Activated CD8-positive, alpha-beta memory T cell treated with anti-CD3 and anti-CD28 coated beads for 36 hours (primary cell): Measurements from ENCODE around the gene XPO1. TPM values are rescaled to one million over a fixed set of nuclear protein-coding genes. Genes with fewer than 3 reads are reported as not detected.
"Not testable (repeated sequence)": the region's sequence is repeated elsewhere in the genome, so short reads cannot be mapped to it uniquely, and the experiment has no call there.

ENCODE experiments used
- CTCF ChIA-PET: fragments of 350-600 bp; sonication (Branson Sonifier 250); formaldehyde crosslinking; loops from one replicate; lab custom pipeline; 2021; ENCODE audit warnings: antibody characterized with exemption; lab: Charles Lee
- POLR2A ChIA-PET: fragments of 350-600 bp; sonication (Branson Sonifier 250); formaldehyde crosslinking; loops from one replicate; lab custom pipeline; 2021; ENCODE audit warnings: antibody characterized with exemption; lab: Charles Lee
- total RNA-seq, 2 experiments: library from RNA; stranded (reverse); gene quantifications; one replicate each; pipeline ENCODE4 v1.2.3, GENCODE V29; 2021

XPO1 gene, protein sequence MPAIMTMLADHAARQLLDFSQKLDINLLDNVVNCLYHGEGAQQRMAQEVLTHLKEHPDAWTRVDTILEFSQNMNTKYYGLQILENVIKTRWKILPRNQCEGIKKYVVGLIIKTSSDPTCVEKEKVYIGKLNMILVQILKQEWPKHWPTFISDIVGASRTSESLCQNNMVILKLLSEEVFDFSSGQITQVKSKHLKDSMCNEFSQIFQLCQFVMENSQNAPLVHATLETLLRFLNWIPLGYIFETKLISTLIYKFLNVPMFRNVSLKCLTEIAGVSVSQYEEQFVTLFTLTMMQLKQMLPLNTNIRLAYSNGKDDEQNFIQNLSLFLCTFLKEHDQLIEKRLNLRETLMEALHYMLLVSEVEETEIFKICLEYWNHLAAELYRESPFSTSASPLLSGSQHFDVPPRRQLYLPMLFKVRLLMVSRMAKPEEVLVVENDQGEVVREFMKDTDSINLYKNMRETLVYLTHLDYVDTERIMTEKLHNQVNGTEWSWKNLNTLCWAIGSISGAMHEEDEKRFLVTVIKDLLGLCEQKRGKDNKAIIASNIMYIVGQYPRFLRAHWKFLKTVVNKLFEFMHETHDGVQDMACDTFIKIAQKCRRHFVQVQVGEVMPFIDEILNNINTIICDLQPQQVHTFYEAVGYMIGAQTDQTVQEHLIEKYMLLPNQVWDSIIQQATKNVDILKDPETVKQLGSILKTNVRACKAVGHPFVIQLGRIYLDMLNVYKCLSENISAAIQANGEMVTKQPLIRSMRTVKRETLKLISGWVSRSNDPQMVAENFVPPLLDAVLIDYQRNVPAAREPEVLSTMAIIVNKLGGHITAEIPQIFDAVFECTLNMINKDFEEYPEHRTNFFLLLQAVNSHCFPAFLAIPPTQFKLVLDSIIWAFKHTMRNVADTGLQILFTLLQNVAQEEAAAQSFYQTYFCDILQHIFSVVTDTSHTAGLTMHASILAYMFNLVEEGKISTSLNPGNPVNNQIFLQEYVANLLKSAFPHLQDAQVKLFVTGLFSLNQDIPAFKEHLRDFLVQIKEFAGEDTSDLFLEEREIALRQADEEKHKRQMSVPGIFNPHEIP (N-terminal part only)
- 100 to 1,000 TPM; 219 to 223 TPM for total RNA-seq

DNA sequence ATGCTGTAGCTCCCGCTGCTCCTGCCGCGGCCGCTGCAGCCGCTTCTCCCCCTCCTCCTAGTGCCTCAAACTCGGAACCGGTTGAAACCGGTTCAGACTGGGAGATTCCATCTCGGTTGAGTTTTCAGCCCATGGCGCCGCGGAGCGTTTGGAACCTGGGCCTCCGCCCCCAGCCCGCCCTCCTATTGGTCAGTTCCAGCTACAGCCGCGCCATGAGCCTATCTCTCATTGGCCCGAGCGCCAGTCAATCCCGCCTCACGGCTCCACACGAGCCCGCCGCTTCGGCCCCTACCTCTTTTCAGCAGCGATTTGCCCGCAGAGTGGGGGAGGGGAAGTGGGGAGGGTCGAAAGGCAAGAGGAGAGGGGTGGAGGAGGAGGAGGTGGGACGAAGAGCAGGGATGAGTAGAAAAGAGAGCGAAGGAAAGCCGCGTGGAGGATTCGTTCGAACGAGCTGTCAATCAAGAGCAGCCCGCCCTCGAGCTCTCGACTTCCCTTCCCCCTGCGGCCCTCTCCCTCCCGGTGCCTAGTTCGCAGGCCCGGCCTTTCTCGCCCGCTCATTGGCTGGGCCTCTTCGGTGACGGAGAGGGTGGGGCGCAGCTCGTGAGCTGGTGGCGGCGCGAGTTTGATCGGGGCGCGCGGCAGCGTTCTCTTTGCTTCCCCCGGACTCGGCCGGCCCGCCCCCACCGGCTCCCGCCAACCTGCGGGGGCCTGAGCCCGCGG is at the start of gene XPO1:
XPO1 (minus strand) TSS at position 157 of the 720 bp plus-strand sequence. CDS start 4,459 bp downstream, outside the sequence.
- POLR2A ChIA-PET: interaction anchor here (0.6 to 1.7 kb wide), 10 partner anchors 12 to 919 kb away, joined by 3 to 12 read pairs (median 4); partner anchors contain the start of gene PAPOLG

DNA sequence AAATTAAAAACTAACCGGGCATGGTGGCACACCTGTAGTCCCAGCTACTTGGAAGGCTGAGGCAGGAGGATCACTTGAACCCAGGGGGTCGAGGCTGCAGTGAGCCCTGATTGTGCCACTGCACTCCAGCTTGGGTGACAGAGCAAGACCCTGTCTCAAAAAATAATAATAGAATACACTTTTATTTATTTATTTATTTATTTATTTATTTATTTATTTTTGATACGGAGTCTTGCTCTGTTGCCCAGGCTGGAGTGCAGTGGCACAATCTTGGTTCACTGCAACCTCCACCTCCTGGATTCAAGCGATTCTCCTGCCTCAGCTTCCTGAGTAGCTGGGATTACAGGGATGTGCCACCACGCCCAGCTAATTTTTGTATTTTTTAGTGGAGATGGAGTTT is 48.8 kb upstream of the XPO1 start:
- POLR2A ChIA-PET: interaction anchor here (0.6 kb wide), 1 partner anchor 672 kb away, joined by 3 read pairs; no protein-coding TSS in a partner anchor
- CTCF ChIA-PET: not testable (repeated sequence)

More for the DNA sequence above, at the start of gene XPO1:
- CTCF ChIA-PET: interaction anchor here (0.9 to 2.2 kb wide), 5 partner anchors 67 to 248 kb away, joined by 3 to 5 read pairs (median 3); no protein-coding TSS in a partner anchor

DNA sequence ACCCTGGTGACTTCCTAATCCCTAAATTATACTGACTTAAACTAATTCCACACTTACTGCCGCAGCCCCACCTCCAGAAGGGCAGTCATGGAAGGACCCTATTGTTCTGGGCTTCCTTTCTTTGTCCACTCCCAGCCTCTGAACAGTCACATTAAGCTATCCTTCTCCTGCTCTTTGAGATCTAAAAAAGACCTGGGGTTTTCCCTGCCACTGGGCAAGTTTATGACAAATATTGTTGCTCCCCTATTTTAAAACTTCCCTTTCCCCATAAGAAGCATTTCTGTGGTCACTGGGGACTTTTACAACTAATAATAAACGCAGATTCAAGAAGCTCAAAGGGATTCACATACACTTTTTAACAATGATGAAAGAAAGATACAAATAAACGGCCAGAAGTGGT is 47.2 kb upstream of the XPO1 start:
- ChIA-PET POLR2A (interaction anchor here (0.7 kb wide), 1 partner anchor 47 kb away, joined by 4 read pairs; the partner anchor contains the start of gene XPO1), CTCF (interaction anchor here (0.7 to 0.8 kb wide), 2 partner anchors 73 to 301 kb away, joined by 3 to 5 read pairs; no protein-coding TSS in a partner anchor)

DNA sequence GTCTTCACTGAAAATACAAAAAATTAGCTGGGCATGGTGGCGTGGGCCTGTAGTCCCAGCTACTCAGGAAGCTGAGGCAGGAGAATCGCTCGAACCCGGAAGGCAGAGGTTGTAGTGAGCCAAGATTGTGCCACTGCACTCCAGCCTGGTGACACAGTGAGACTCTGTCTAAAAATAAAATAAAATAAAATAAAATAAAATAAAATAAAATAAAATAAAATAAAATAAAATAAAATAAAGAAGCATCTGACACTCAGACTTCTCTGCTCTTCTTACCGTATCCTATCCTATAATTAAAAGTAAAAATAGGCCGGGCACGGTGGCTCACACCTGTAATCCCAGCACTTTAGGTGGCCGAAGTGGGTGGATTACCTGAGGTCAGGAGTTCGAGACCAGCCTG is 46.2 kb upstream of the XPO1 start:
- CTCF ChIA-PET, POLR2A ChIA-PET: not testable (repeated sequence)

DNA sequence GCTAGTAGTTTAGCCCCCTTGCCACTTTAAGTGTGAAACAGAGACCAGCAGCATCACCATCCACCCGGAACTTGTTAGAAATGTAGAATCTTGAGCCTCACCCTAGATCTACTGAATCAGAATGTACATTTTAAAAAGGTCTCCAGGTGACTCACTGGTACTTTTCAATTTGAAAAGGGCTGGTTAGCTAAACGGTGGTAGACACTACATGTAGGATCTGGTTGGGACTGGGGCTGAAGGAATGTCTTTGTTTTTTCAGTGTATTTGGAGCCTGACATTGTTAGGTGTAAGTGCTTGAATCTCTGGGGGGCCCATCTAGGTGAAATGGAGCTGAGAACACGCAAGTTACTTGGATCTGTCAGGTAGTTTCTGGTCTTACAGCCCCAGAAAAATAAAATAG is 44.0 kb upstream of the XPO1 start:
- ChIA-PET POLR2A (no interaction called here), CTCF (no interaction called here)

DNA sequence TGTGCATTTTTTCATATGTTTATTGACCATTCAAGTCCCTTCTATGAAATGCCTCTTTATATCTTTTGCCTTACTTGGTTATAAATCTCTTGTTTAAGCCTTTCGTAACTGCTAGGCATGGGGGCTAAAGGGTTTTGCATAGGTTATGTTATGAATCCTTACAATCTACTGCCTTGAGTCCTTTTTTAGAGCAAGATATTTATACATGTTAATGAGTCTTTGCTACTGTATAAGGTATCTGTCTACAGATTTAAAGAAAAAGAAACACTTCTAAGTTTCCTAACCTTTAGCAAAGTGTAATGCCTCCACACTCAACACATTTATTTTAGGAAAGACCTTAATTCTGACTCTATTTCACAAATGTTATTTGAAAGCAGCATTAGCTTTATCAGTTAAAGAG is 43.6 kb upstream of the XPO1 start:
- ChIA-PET CTCF (no interaction called here), POLR2A (no interaction called here)

DNA sequence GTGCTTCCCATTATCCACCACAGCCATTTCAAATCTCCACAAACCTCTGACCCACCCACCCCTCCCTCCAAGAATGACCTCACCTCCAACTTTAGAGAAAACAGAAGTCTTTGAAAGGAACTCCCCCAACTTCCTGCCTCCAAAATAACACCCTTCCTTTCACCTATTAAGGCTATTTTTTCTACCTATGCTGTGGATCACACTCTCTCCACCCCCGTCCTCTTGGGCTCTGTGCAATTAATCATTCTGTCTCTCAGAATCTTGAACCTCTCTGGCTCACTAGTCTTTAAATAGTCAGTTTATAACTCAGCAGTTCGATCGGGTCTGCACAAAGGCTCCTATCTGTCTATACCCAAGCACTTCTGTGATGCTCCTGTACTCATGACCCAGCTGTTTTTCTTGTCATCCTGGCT is 37.3 kb upstream of the XPO1 start:
- POLR2A ChIA-PET: interaction anchor here (1.0 kb wide), 1 partner anchor 37 kb away, joined by 3 read pairs; the partner anchor contains the start of gene XPO1

DNA sequence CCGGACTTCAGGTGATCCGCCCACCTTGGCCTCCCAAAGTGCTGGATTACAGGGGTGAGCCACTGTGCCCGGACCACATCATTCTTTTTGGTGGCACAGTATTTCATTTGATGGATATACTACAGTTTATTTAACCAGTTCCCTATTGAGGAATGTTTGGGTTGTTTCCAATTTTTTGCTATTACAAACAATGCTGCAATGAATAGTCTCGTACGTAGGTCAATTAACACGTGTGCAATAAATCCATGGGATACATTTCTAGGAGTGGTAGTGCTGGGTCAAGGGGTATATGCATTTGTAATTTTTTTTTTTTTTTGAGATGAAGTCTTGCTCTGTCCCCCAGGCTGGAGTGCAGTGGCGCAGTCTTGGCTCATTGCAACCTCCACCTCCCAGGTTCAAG is 28.4 kb upstream of the XPO1 start:
- ChIA-PET POLR2A (no interaction called here), CTCF (no interaction called here)

More for the DNA sequence above, 37.3 kb upstream of the XPO1 start:
- CTCF ChIA-PET: interaction anchor here (0.6 kb wide), 1 partner anchor 323 kb away, joined by 4 read pairs; no protein-coding TSS in a partner anchor

DNA sequence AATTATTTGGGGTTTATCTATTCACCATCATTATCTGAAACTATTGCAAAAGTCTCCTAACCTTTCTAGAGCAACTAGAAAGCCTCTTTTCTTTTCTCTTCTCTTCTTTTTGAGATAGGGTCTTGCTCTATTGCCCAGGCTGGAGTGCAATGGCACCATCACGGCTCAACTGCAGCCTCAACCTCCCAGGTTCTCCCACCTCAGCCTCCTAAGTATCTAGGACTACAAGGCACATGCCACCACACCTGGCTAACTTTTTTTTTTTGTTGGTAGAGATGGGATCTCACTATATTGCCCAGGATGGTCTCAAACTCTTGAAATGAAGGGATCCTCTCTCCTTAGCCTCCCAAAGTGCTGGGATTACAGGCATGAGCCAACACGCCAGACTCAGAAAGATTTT is 24.5 kb upstream of the XPO1 start:
- POLR2A ChIA-PET: no interaction called here

DNA sequence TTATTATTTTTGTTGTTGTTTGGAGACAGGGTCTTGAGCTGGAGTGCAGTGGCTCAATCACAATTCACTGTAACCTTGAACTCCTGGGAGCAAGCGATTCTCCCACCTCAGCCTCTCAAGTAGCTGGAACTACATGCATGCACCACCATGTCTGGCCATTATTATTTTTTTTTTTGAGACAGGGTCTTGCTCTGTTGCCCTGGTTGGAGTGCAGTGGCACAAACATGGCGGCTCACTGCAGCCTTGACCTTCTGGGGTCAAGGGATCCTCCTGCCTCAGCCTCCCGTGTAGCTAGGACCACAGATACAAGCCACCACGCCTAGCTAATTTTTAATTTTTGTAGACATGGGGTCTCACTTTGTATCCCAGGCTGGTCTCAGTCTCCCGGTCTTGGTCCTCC is 20.0 kb upstream of the XPO1 start:
- ChIA-PET CTCF (no interaction called here), POLR2A (no interaction called here)

More for the DNA sequence above, 24.5 kb upstream of the XPO1 start:
- CTCF ChIA-PET: no interaction called here

DNA sequence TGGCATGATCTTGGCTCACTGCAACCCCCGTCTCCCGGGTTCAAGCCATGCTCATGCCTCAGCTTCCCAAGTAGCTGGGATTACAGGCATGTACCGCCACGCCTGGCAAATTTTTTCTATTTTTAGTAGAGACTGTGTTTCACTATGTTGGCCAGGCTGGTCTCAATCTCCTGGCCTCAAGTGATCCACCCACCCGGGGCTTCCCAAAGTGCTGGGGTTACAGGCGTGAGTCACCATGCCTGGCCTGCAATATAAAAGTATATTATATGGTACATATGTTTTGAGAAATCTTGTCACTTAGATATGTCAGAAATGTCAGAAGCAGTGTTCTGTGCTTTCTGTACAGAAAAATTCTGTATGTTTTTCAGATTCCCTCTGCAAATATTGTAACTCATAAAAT is 19.2 kb upstream of the XPO1 start:
- CTCF ChIA-PET: no interaction called here
- POLR2A ChIA-PET: no interaction called here

DNA sequence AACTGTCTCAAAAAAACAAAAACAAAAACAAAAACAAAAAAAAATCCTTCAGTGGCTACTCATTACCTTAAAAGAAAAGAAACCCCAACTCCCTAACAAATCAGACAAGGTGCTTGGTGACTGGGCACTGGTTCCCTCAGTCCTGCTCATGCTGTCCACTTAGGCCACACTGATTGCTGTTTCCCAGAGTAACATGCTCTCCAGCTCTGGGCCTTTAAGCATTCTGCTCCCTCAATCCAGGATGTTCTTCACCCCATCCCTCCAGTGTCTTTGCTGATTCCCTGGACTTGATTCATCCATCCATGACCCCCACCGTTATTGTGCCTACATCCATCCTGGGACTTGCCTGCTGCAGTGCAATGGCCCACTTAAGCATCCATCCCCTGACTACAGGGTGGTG is 16.4 kb upstream of the XPO1 start:
- CTCF ChIA-PET: no interaction called here
- POLR2A ChIA-PET: no interaction called here

DNA sequence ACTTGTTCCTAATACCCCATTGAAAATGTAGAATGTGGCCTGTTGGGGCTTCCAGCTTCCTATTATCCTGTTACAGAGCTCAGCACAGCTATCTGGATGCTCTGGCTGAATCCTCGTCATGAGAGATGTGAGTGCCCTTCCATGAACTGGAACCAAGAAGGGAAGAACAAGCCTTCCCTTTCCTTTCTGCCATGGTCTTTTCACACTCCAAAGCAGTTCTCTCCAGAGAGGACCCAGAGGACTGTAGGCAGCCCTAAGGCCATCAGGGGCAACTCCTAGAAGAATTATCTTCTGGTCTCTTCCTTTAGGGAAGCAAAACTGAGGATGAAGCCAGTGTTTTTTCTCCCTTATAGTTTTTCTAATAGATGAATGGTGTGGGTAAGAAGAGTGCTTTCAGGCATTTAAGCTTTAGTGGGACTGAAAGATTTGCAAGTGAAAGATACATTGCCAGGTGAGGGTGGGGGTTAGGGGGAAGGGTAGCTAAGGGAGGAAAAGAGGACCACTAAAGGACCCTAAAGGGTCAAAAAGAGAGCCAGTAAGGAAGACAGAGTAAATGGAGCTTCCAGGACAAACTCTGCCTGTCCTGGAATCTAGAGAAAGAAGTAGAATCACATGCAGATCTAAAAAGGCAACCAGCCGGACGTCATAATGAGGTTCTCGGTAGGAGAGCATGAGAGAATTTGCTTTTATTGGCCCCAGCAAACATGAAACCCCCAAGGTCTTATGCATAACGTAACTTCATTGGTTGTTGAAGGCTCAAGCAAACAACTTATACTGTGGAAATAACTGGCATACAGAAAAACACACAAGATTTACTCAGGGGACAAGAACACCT is 12.4 kb upstream of the XPO1 start:
- ChIA-PET POLR2A (interaction anchor here (1.0 kb wide), 1 partner anchor 12 kb away, joined by 5 read pairs; the partner anchor contains the start of gene XPO1), CTCF (interaction anchor here (0.5 kb wide), 1 partner anchor 714 kb away, joined by 3 read pairs; no protein-coding TSS in a partner anchor)

DNA sequence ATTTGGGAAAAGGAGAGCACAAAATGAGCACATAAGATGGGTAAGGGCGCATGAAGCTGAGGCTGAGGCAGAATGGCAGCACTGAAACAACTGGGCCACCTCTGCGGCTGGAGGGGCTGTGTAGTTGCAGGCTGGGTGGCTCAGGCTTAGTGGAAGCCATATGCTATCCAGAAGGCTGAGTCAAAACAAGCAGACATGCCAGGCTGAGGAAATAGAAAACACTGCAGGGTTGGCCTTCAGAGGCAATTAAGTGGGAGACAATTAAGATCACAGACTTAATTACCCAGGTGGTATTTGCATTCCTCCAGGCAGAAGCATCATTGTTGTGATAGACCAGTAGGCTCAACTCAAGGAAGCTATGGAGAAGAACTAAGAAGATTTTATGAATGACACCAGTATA is 11.4 kb upstream of the XPO1 start:
- CTCF ChIA-PET: no interaction called here
- POLR2A ChIA-PET: interaction anchor here (1.0 kb wide), 1 partner anchor 11 kb away, joined by 5 read pairs; the partner anchor contains the start of gene XPO1

DNA sequence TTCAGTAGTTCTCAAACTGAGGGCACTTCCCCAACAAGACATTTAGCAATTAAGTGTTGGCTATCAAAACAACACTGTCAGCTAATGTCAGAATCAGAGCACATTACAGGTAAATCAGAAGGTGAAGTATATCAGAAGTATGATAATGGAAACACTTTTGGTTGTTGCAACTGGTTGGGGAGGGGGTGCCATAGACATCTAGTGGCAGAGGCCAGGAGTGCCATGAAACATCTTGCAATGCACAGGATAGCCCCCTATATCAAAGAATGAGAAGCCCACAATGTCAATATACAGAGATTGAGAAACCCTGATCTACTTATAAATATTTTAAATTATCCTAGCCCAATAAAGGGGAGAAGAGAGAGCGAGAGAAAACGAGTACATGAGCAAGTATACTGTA is 4.9 kb upstream of the XPO1 start:
- ChIA-PET CTCF (no interaction called here), POLR2A (no interaction called here)

DNA sequence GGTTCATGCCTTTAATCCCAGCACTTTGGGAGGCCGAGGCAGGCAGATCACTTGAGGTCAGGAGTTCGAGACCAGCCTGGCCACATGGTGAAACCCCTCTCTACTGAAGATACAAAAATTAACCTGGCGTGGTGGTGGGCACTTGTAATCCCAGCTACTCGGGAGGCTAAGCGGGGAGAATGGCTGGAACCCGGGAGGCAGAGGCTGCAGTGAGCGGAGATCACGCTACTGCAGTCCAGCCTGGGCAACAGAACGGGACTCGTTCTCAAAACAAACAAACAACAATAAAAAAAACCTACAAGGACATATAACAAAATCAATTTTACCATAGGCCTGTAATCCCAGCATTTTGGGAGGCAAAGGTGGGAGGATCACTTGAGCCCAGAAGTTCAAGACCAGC is 2.0 kb upstream of the XPO1 start:
- CTCF ChIA-PET, POLR2A ChIA-PET: not testable (repeated sequence)

DNA sequence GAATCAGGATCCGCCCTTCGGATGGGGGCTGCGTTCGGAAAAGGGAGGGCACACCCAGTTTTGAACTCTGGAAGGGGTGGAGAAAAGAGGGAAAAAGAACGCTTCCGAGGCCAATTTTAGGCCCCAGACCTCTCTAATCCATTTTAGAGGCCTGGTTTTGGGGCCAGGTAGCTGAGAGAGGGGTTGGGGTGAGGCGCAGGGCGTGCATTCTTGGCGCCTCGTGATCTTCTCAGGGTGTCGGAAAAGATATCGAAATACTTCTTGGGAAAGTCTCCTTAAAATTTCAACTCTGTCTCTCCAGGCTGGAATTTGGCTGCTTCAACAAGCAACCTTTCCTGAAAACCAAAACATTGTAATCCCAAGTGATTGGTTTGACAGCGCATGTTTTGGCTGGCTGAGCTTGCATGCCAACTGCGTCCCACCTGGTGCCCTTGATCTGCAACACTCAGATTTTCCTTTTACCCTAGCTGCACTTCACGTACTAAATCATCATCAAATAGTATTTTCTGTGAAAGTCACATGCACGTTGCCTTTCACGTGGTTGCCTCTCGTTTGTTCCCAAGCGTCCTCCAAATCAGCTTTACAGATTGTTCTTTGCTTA is 864 bp upstream of the XPO1 start:
- CTCF ChIA-PET: interaction anchor here (0.6 to 1.1 kb wide), 2 partner anchors 101 to 371 kb away, joined by 3 read pairs; no protein-coding TSS in a partner anchor
- POLR2A ChIA-PET: interaction anchor here (0.6 to 1.7 kb wide), 6 partner anchors 11 to 918 kb away, joined by 4 to 10 read pairs (median 5); partner anchors contain the start of gene PAPOLG
